ENCODE data around the gene HAPLN1. TPM values are rescaled to one million over a fixed set of nuclear protein-coding genes. Genes with fewer than 3 reads are reported as not detected.

HAPLN1 gene
- total RNA-seq, 1 donor from 2014 or later: not detected

GRCh38 chr5:83703059-83703458, 17.6 kb downstream of the HAPLN1 start:
- TF ChIP-seq CTCF (IDR thresholded peaks at IDR 0.05; ENCODE audit: insufficient read depth, low read length, poor library complexity, severe bottlenecking): no peak
- H3K4me3 ChIP-seq (ENCODE audit: low read depth, low read length): no peak overlapping the region
- DNase-seq (ENCODE audit: low read depth): no peak
- no peaks in the 10 kb centered on the region for H3K27me3 ChIP-seq (ENCODE audit: control insufficient read depth, insufficient read depth, low read length)
- no peaks in the 10 kb centered on the region for H3K36me3 ChIP-seq (ENCODE audit: control insufficient read depth, insufficient read depth, low read length)

- H3K4me3 ChIP-seq (ENCODE audit: low read depth, low read length): no peak overlapping the region
- H3K27me3 ChIP-seq (ENCODE audit: control insufficient read depth, insufficient read depth, low read length): no peaks in the 10 kb centered on the region
- no peak for DNase-seq (ENCODE audit: low read depth)
- no peaks in the 10 kb centered on the region for H3K36me3 ChIP-seq (ENCODE audit: control insufficient read depth, insufficient read depth, low read length)
- TF ChIP-seq CTCF (IDR thresholded peaks at IDR 0.05; ENCODE audit: insufficient read depth, low read length, poor library complexity, severe bottlenecking): no peak
Measured at GRCh38 chr5:83701886-83702285, 18.8 kb downstream of the HAPLN1 start.

- Histone ChIP-seq H3K27me3 (ENCODE audit: control insufficient read depth, insufficient read depth, low read length) (no peaks in the 10 kb centered on the region), H3K36me3 (ENCODE audit: control insufficient read depth, insufficient read depth, low read length) (no peaks in the 10 kb centered on the region), H3K4me3 (ENCODE audit: low read depth, low read length) (no peak overlapping the region)
- DNase-seq (ENCODE audit: low read depth): no peak
- TF ChIP-seq CTCF (IDR thresholded peaks at IDR 0.05; ENCODE audit: insufficient read depth, low read length, poor library complexity, severe bottlenecking): no peak
Measured at GRCh38 chr5:83689881-83690280, 30.8 kb downstream of the HAPLN1 start.

GRCh38 chr5:83688281-83688680, 32.4 kb downstream of the HAPLN1 start:
- no peak for DNase-seq (ENCODE audit: low read depth)
- no peaks in the 10 kb centered on the region for H3K27me3 ChIP-seq (ENCODE audit: control insufficient read depth, insufficient read depth, low read length)
- no peaks in the 10 kb centered on the region for H3K36me3 ChIP-seq (ENCODE audit: control insufficient read depth, insufficient read depth, low read length)
- TF ChIP-seq CTCF (IDR thresholded peaks at IDR 0.05; ENCODE audit: insufficient read depth, low read length, poor library complexity, severe bottlenecking): no peak
- no peak overlapping the region for H3K4me3 ChIP-seq (ENCODE audit: low read depth, low read length)

GRCh38 chr5:83687124-83687619, 33.5 kb downstream of the HAPLN1 start:
- no peak for DNase-seq (ENCODE audit: low read depth)
- no peak for TF ChIP-seq CTCF (IDR thresholded peaks at IDR 0.05; ENCODE audit: insufficient read depth, low read length, poor library complexity, severe bottlenecking)
- no peak overlapping the region for H3K4me3 ChIP-seq (ENCODE audit: low read depth, low read length)
- H3K36me3 ChIP-seq (ENCODE audit: control insufficient read depth, insufficient read depth, low read length): no peaks in the 10 kb centered on the region
- no peaks in the 10 kb centered on the region for H3K27me3 ChIP-seq (ENCODE audit: control insufficient read depth, insufficient read depth, low read length)

- no peak for DNase-seq (ENCODE audit: low read depth)
- no peaks in the 10 kb centered on the region for H3K36me3 ChIP-seq (ENCODE audit: control insufficient read depth, insufficient read depth, low read length)
- no peak overlapping the region for H3K4me3 ChIP-seq (ENCODE audit: low read depth, low read length)
- TF ChIP-seq CTCF (IDR thresholded peaks at IDR 0.05; ENCODE audit: insufficient read depth, low read length, poor library complexity, severe bottlenecking): no peak
- H3K27me3 ChIP-seq (ENCODE audit: control insufficient read depth, insufficient read depth, low read length): no peaks in the 10 kb centered on the region
Measured at GRCh38 chr5:83686251-83686650, 34.4 kb downstream of the HAPLN1 start.
